Fibroblast of the conjunctiva (primary cell): ENCODE results near the gene C12orf76.
"Not testable (repeated sequence)": the region's sequence is repeated elsewhere in the genome, so short reads cannot be mapped to it uniquely, and the experiment has no call there.

Source experiments
- DNase-seq: peaks from one replicate; pipeline ENCODE4 v3.0.0-alpha.2; 2010; ENCODE audit warnings: low read depth

The C12orf76 gene

GRCh38 chr12:110048242-110049027 lies at the start of gene C12orf76:
Gene C12orf76, minus strand, starts transcription at chr12:110048522. Its CDS starts 27 bp downstream, at chr12:110048495.
- DNase-seq = peak; percentile 97

GRCh38 chr12:110093631-110094311 lies 45.4 kb upstream of the C12orf76 start:
- DNase-seq = no peak

GRCh38 chr12:110091136-110091711 lies 42.9 kb upstream of the C12orf76 start:
- no peak for DNase-seq

GRCh38 chr12:110090266-110091135 lies 42.2 kb upstream of the C12orf76 start:
- DNase-seq = no peak

- DNase-seq = no peak
Observed at GRCh38 chr12:110088936-110089335, 40.6 kb upstream of the C12orf76 start.

GRCh38 chr12:110088216-110088615 lies 39.9 kb upstream of the C12orf76 start:
- not testable (repeated sequence) for DNase-seq

GRCh38 chr12:110084314-110085015 lies 36.1 kb upstream of the C12orf76 start:
- no peak for DNase-seq

- no peak for DNase-seq
Observed at GRCh38 chr12:110080410-110080809, 32.1 kb upstream of the C12orf76 start.

- DNase-seq = no peak
Observed at GRCh38 chr12:110079477-110080400, 31.4 kb upstream of the C12orf76 start.

- DNase-seq = no peak
Observed at GRCh38 chr12:110077800-110078199, 29.5 kb upstream of the C12orf76 start.

- no peak for DNase-seq
Observed at GRCh38 chr12:110075880-110076279, 27.6 kb upstream of the C12orf76 start.

GRCh38 chr12:110074089-110074488 lies 25.8 kb upstream of the C12orf76 start:
- no peak for DNase-seq

GRCh38 chr12:110073049-110073831 lies 24.9 kb upstream of the C12orf76 start:
- DNase-seq = no peak

- DNase-seq = not testable (repeated sequence)
Observed at GRCh38 chr12:110072636-110073035, 24.3 kb upstream of the C12orf76 start.

- DNase-seq = no peak
Observed at GRCh38 chr12:110071967-110072366, 23.6 kb upstream of the C12orf76 start.

GRCh38 chr12:110071504-110071903 lies 23.2 kb upstream of the C12orf76 start:
- no peak for DNase-seq

- no peak for DNase-seq
Observed at GRCh38 chr12:110068654-110069053, 20.3 kb upstream of the C12orf76 start.

- DNase-seq = not testable (repeated sequence)
Observed at GRCh38 chr12:110068115-110068514, 19.8 kb upstream of the C12orf76 start.

- DNase-seq = no peak
Observed at GRCh38 chr12:110067531-110067930, 19.2 kb upstream of the C12orf76 start.
